GM06990 (cell line): Measurements from ENCODE around the gene LRRC1.

Source experiments
- DNase-seq: peaks from one replicate; pipeline ENCODE4 v3.0.0-alpha.2; 2011; ENCODE audit not compliant: insufficient read length; ENCODE audit errors: extremely low read depth
- H3K27me3 ChIP-seq: replicated peaks from 2 replicates; pipeline ENCODE4 v1.6.0; 2011; ENCODE audit warnings: low read length; ENCODE audit not compliant: control insufficient read depth, insufficient read depth
- H3K36me3 ChIP-seq: 2 replicates; pipeline ENCODE4 v1.5.1; 2011; ENCODE audit warnings: low read length; ENCODE audit not compliant: control insufficient read depth, insufficient read depth
- H3K4me3 ChIP-seq: replicated peaks from 2 replicates; pipeline ENCODE4 v1.5.1; 2011; ENCODE audit warnings: low read depth, mild to moderate bottlenecking, control low read depth, low read length
- CTCF ChIP-seq: IDR thresholded peaks from 2 replicates; pipeline ENCODE4 v1.5.1; 2011; ENCODE audit warnings: low read length, control low read depth, mild to moderate bottlenecking, inconsistent platforms; ENCODE audit not compliant: insufficient read depth, poor library complexity, severe bottlenecking

The LRRC1 gene

GRCh38 chr6:53766930-53767329, 27.9 kb upstream of the LRRC1 start:
- TF ChIP-seq CTCF = no peak
- Histone ChIP-seq H3K36me3 (no peaks in the 10 kb centered on the region), H3K27me3 (no peaks in the 10 kb centered on the region), H3K4me3 (no peak overlapping the region)
- DNase-seq = no peak

- no peak overlapping the region for H3K4me3 ChIP-seq
- no peaks in the 10 kb centered on the region for H3K36me3 ChIP-seq
- no peaks in the 10 kb centered on the region for H3K27me3 ChIP-seq
- TF ChIP-seq CTCF = no peak
- no peak for DNase-seq
These were observed 26.9 kb upstream of the LRRC1 start for GRCh38 chr6:53767941-53768340.

- TF ChIP-seq CTCF = no peak
- H3K27me3 ChIP-seq = no peaks in the 10 kb centered on the region
- no peaks in the 10 kb centered on the region for H3K36me3 ChIP-seq
- no peak for DNase-seq
- no peak overlapping the region for H3K4me3 ChIP-seq
These were observed 26.2 kb upstream of the LRRC1 start for GRCh38 chr6:53768636-53769035.

- no peak overlapping the region for H3K4me3 ChIP-seq
- H3K36me3 ChIP-seq = no peaks in the 10 kb centered on the region
- no peak for TF ChIP-seq CTCF
- DNase-seq = no peak
- no peaks in the 10 kb centered on the region for H3K27me3 ChIP-seq
These were observed 24.0 kb upstream of the LRRC1 start for GRCh38 chr6:53770780-53771249.

- no peaks in the 10 kb centered on the region for H3K36me3 ChIP-seq
- TF ChIP-seq CTCF = no peak
- no peak for DNase-seq
- H3K4me3 ChIP-seq = no peak overlapping the region
- no peaks in the 10 kb centered on the region for H3K27me3 ChIP-seq
These were observed 22.8 kb upstream of the LRRC1 start for GRCh38 chr6:53771785-53772624.
